Measurements from ENCODE around the gene NRM.

- TF ChIP-seq, protein P1, sequence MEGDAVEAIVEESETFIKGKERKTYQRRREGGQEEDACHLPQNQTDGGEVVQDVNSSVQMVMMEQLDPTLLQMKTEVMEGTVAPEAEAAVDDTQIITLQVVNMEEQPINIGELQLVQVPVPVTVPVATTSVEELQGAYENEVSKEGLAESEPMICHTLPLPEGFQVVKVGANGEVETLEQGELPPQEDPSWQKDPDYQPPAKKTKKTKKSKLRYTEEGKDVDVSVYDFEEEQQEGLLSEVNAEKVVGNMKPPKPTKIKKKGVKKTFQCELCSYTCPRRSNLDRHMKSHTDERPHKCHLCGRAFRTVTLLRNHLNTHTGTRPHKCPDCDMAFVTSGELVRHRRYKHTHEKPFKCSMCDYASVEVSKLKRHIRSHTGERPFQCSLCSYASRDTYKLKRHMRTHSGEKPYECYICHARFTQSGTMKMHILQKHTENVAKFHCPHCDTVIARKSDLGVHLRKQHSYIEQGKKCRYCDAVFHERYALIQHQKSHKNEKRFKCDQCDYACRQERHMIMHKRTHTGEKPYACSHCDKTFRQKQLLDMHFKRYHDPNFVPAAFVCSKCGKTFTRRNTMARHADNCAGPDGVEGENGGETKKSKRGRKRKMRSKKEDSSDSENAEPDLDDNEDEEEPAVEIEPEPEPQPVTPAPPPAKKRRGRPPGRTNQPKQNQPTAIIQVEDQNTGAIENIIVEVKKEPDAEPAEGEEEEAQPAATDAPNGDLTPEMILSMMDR (conservative IDR thresholded peaks at IDR 0.05; ENCODE audit: low read length) = no peak
- TF ChIP-seq EZH2phosphoT487 (IDR thresholded peaks at IDR 0.05; ENCODE audit: borderline replicate concordance, low read depth, low read length) = no peak
Observed at GRCh38 chr6:30691208-30691847, 544 bp upstream of the NRM start.
